A549 (cell line): ENCODE data around the gene ATXN3L.

Experiments
- KDM1A ChIP-seq: fragments of 200-600 bp; sonication (generic); IDR thresholded peaks from 2 replicates; pipeline ENCODE4 v1.6.1; 2016; ENCODE audit warnings: low read depth, mild to moderate bottlenecking
- MAFK ChIP-seq: fragments of 450-650 bp; IDR thresholded peaks from 2 replicates; pipeline ENCODE4 v1.6.1; 2014; ENCODE audit not compliant: partially characterized antibody
- MYC ChIP-seq: IDR thresholded peaks from 2 replicates; pipeline ENCODE4 v1.6.1; 2012; ENCODE audit warnings: mild to moderate bottlenecking, inconsistent platforms, low read length, improper control_type of control experiment, borderline replicate concordance
- NR3C1 ChIP-seq: fragments of >200 bp; sonication (Bioruptor Twin); formaldehyde crosslinking; IDR thresholded peaks from 3 replicates; pipeline ENCODE4 v1.6.1; 2017
- TF ChIP-seq, protein P1 (sequence below): fragments of 200-600 bp; sonication (generic); IDR thresholded peaks from 2 replicates; pipeline ENCODE4 v1.6.1; 2016; ENCODE audit warnings: antibody characterized with exemption, mild to moderate bottlenecking, moderate library complexity
- TF ChIP-seq, protein P2 (sequence below): IDR thresholded peaks from 2 replicates; pipeline ENCODE4 v1.6.1; 2012
- TF ChIP-seq, protein P3 (sequence below): fragments of >200 bp; sonication (Bioruptor Twin); formaldehyde crosslinking; IDR thresholded peaks from 3 replicates; pipeline ENCODE4 v1.5.1; 2016

DNA sequence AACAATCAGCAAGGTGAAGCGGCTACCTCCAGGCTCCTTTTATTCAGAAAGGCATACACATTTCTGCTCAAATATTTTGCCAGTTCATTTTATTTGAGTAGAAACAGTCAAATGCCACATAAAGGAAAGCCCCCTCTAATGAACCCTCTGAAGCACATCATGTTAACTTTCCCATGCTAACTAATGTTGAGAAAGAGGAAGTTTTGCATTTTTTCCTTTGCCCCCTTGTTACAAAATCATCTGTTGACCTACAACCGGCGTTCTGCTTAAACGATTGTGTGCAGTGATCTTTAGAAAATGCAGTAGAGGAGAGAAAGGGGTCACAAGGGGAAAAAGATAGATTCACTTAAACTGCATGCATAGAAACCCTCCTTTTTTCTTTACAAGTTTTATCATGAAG is 25.2 kb upstream of the ATXN3L start:
- no peak for TF ChIP-seq MYC
- TF ChIP-seq, protein P1, sequence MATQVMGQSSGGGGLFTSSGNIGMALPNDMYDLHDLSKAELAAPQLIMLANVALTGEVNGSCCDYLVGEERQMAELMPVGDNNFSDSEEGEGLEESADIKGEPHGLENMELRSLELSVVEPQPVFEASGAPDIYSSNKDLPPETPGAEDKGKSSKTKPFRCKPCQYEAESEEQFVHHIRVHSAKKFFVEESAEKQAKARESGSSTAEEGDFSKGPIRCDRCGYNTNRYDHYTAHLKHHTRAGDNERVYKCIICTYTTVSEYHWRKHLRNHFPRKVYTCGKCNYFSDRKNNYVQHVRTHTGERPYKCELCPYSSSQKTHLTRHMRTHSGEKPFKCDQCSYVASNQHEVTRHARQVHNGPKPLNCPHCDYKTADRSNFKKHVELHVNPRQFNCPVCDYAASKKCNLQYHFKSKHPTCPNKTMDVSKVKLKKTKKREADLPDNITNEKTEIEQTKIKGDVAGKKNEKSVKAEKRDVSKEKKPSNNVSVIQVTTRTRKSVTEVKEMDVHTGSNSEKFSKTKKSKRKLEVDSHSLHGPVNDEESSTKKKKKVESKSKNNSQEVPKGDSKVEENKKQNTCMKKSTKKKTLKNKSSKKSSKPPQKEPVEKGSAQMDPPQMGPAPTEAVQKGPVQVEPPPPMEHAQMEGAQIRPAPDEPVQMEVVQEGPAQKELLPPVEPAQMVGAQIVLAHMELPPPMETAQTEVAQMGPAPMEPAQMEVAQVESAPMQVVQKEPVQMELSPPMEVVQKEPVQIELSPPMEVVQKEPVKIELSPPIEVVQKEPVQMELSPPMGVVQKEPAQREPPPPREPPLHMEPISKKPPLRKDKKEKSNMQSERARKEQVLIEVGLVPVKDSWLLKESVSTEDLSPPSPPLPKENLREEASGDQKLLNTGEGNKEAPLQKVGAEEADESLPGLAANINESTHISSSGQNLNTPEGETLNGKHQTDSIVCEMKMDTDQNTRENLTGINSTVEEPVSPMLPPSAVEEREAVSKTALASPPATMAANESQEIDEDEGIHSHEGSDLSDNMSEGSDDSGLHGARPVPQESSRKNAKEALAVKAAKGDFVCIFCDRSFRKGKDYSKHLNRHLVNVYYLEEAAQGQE, result no peak
- no peak for TF ChIP-seq MAFK
- TF ChIP-seq, protein P2, sequence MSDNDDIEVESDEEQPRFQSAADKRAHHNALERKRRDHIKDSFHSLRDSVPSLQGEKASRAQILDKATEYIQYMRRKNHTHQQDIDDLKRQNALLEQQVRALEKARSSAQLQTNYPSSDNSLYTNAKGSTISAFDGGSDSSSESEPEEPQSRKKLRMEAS, result no peak
- no peak for TF ChIP-seq NR3C1
- TF ChIP-seq, protein P3, sequence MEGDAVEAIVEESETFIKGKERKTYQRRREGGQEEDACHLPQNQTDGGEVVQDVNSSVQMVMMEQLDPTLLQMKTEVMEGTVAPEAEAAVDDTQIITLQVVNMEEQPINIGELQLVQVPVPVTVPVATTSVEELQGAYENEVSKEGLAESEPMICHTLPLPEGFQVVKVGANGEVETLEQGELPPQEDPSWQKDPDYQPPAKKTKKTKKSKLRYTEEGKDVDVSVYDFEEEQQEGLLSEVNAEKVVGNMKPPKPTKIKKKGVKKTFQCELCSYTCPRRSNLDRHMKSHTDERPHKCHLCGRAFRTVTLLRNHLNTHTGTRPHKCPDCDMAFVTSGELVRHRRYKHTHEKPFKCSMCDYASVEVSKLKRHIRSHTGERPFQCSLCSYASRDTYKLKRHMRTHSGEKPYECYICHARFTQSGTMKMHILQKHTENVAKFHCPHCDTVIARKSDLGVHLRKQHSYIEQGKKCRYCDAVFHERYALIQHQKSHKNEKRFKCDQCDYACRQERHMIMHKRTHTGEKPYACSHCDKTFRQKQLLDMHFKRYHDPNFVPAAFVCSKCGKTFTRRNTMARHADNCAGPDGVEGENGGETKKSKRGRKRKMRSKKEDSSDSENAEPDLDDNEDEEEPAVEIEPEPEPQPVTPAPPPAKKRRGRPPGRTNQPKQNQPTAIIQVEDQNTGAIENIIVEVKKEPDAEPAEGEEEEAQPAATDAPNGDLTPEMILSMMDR, result no peak
- no peak for TF ChIP-seq KDM1A
